MV-4-11 (cell line): ENCODE data around the gene GRPR.

Experiments
- DNase-seq: peaks from one replicate; lab custom pipeline; 2025; lab: John Stamatoyannopoulos, UW

The GRPR gene

GRCh38 chrX:16123222-16123786 is at the start of gene GRPR:
Gene GRPR (plus strand): TSS chrX:16123565. CDS start chrX:16123954, 389 bp downstream.
- DNase-seq: peak; percentile 69

- no peak for DNase-seq
Measured at GRCh38 chrX:16075087-16075486, 48.3 kb upstream of the GRPR start.

- no peak for DNase-seq
Measured at GRCh38 chrX:16076834-16077233, 46.5 kb upstream of the GRPR start.

- DNase-seq: no peak
Measured at GRCh38 chrX:16077811-16078210, 45.6 kb upstream of the GRPR start.

GRCh38 chrX:16081357-16081756 is 42.0 kb upstream of the GRPR start:
- DNase-seq: no peak

- DNase-seq: no peak
Measured at GRCh38 chrX:16082470-16083085, 40.8 kb upstream of the GRPR start.

GRCh38 chrX:16087076-16087475 is 36.3 kb upstream of the GRPR start:
- DNase-seq: no peak

GRCh38 chrX:16089086-16089485 is 34.3 kb upstream of the GRPR start:
- no peak for DNase-seq

- no peak for DNase-seq
Measured at GRCh38 chrX:16096141-16096540, 27.2 kb upstream of the GRPR start.

GRCh38 chrX:16100673-16101072 is 22.7 kb upstream of the GRPR start:
- DNase-seq: no peak

- DNase-seq: no peak
Measured at GRCh38 chrX:16101581-16101980, 21.8 kb upstream of the GRPR start.

GRCh38 chrX:16103625-16104024 is 19.7 kb upstream of the GRPR start:
- DNase-seq: no peak

- DNase-seq: peak; percentile 1
Measured at GRCh38 chrX:16112428-16112827, 10.9 kb upstream of the GRPR start.

GRCh38 chrX:16113978-16114565 is 9.3 kb upstream of the GRPR start:
- peak; percentile 84 for DNase-seq

GRCh38 chrX:16114611-16115010 is 8.8 kb upstream of the GRPR start:
- peak; percentile 38 for DNase-seq

- DNase-seq: peak; percentile 85
Measured at GRCh38 chrX:16119353-16120220, 3.8 kb upstream of the GRPR start.

GRCh38 chrX:16120431-16120830 is 2.9 kb upstream of the GRPR start:
- DNase-seq: no peak

- DNase-seq: no peak
Measured at GRCh38 chrX:16124201-16124600, 836 bp downstream of the GRPR start.

- DNase-seq: peak; percentile 69
Measured at GRCh38 chrX:16125520-16126149, 2.3 kb downstream of the GRPR start.

- DNase-seq: no peak
Measured at GRCh38 chrX:16130707-16131106, 7.3 kb downstream of the GRPR start.

- DNase-seq: no peak
Measured at GRCh38 chrX:16134936-16135335, 11.6 kb downstream of the GRPR start.

- DNase-seq: no peak
Measured at GRCh38 chrX:16136080-16136479, 12.7 kb downstream of the GRPR start.
